ENCODE results near the gene CARMIL3.
A peak's percentile ranks its signal among the peaks of the same experiment; 100 is the strongest.
"Not testable (repeated sequence)": the region's sequence is repeated elsewhere in the genome, so short reads cannot be mapped to it uniquely, and the experiment has no call there.

GRCh38 chr14:24036963-24037657 is 14.7 kb upstream of the CARMIL3 start:
- not testable (repeated sequence) for TF ChIP-seq POLR2A (IDR thresholded peaks at IDR 0.05)
- TF ChIP-seq CTCF (IDR thresholded peaks at IDR 0.05): peak in 1 of 6 experiments; percentile 31

All from thyroid gland (tissue), 4 donors.